ENCODE results near the gene TM4SF4. TPM values are rescaled to one million over a fixed set of nuclear protein-coding genes. Genes with fewer than 3 reads are reported as not detected.
A peak's percentile ranks its signal among the peaks of the same experiment; 100 is the strongest.

TM4SF4 gene
- total and polyA plus RNA-seq, 12 donors = not detected

DNA sequence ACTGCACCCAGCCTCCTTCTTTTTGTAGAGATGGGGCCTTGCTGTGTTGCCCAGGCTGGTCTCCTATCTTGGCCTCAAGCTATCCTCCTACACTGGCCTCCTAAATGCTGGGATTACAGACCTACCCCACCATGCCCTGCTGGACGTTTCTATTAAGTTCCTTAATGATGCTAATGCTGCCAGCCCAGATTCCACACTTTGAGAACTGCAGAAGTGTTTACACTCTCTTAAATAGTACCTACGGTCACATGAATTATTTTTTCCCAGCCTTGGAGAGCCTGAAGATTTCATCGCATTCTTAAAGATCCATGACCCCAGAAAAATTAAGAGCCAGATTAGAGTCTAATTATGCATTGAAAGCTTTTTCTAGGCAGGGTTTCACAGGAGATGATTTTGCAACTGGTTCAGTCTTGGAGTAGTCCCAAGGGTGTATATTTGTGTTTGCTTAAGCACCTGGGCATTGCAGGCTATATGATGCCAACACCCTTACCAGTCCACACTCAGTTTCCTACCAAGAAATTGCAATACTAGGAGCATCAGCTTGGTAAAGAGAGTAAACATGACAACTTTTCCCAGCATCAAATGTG is 36.6 kb downstream of the TM4SF4 start:
- TF ChIP-seq, protein P1, sequence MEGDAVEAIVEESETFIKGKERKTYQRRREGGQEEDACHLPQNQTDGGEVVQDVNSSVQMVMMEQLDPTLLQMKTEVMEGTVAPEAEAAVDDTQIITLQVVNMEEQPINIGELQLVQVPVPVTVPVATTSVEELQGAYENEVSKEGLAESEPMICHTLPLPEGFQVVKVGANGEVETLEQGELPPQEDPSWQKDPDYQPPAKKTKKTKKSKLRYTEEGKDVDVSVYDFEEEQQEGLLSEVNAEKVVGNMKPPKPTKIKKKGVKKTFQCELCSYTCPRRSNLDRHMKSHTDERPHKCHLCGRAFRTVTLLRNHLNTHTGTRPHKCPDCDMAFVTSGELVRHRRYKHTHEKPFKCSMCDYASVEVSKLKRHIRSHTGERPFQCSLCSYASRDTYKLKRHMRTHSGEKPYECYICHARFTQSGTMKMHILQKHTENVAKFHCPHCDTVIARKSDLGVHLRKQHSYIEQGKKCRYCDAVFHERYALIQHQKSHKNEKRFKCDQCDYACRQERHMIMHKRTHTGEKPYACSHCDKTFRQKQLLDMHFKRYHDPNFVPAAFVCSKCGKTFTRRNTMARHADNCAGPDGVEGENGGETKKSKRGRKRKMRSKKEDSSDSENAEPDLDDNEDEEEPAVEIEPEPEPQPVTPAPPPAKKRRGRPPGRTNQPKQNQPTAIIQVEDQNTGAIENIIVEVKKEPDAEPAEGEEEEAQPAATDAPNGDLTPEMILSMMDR (IDR thresholded peaks at IDR 0.05) = no peak
- H3K27ac ChIP-seq = no peak overlapping the region
- WGBS, 2 donors = 85 to 90% methylated on average over 3 of the region's 3 CpGs
- no peaks in the 10 kb centered on the region for H3K9me3 ChIP-seq
- intact Hi-C loops (cut with DNase I) = loop anchor here (5.0 kb wide), 3 partner anchors 206 to 261 kb away; no protein-coding TSS in a partner anchor
- H3K36me3 ChIP-seq = peaks cover 0 to 3% (median 0%) of the 10 kb centered on the region in 9 donors
- H3K4me3 ChIP-seq = no peak overlapping the region
- peaks cover 0 to 31% (median 13%) of the 10 kb centered on the region in 9 donors for H3K4me1 ChIP-seq
- ATAC-seq = no peak
- no peak for DNase-seq
- no peaks in the 10 kb centered on the region for H3K27me3 ChIP-seq

GRCh38 chr3:149512073-149512782 is 37.7 kb downstream of the TM4SF4 start:
- Histone ChIP-seq H3K9me3 (no peaks in the 10 kb centered on the region), H3K4me1 (peaks cover 0 to 29% (median 13%) of the 10 kb centered on the region in 9 donors), H3K27me3 (no peaks in the 10 kb centered on the region), H3K36me3 (peaks cover 0 to 14% (median 0%) of the 10 kb centered on the region in 9 donors), H3K27ac (no peak overlapping the region), H3K4me3 (no peak overlapping the region)
- TF ChIP-seq, protein P1 (IDR thresholded peaks at IDR 0.05) = peak; percentile 71 to 91 (median 87)
- ATAC-seq (peak; percentile 74 to 86 (median 80)), DNase-seq (peak; percentile 40 to 62)
- intact Hi-C loops (cut with DNase I) = loop anchor here (1.0 to 5.0 kb wide), 4 partner anchors 205 to 260 kb away; no protein-coding TSS in a partner anchor
- WGBS, 2 donors = 13 to 14% methylated on average over 9 of the region's 9 CpGs

- Histone ChIP-seq H3K36me3 (peaks cover 0 to 34% (median 4%) of the 10 kb centered on the region in 9 donors), H3K27me3 (no peaks in the 10 kb centered on the region), H3K9me3 (no peaks in the 10 kb centered on the region), H3K27ac (no peak overlapping the region), H3K4me1 (peaks cover 0 to 17% (median 5%) of the 10 kb centered on the region in 9 donors), H3K4me3 (no peak overlapping the region)
- DNase-seq (no peak), ATAC-seq (no peak)
- 93 to 96% methylated on average over 2 of the region's 2 CpGs for WGBS, 2 donors
- TF ChIP-seq, protein P1 (IDR thresholded peaks at IDR 0.05) = no peak
- intact Hi-C loops (cut with DNase I) = loop anchor here (5.0 kb wide), 3 partner anchors 203 to 258 kb away; no protein-coding TSS in a partner anchor
Observed at GRCh38 chr3:149514471-149514870, 40.0 kb downstream of the TM4SF4 start.

DNA sequence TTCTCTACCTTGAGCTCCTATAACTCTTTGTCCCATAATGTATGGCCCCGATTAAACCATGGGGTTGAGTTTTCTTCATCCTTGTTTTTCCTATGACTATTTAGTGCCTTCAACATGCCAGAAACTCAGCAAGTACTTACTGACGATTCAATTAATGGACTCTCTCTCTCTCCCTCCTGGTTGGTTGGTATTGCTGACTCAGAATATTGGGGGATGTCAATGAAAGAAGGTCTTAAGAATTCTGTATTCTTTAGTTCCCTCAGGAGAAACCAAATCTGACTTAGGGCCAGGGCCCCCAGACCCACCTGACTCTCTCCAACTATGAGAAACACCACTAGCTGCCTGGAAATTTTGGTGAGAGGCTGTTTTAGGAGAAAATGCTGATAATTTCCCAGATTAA is 40.8 kb downstream of the TM4SF4 start:
- H3K36me3 ChIP-seq = peaks cover 0 to 42% (median 6%) of the 10 kb centered on the region in 9 donors
- no peak for DNase-seq
- H3K27me3 ChIP-seq = no peaks in the 10 kb centered on the region
- TF ChIP-seq, protein P1 (IDR thresholded peaks at IDR 0.05) = no peak
- WGBS, 2 donors = 86 to 87% methylated on average over 2 of the region's 2 CpGs
- ATAC-seq = no peak
- no peak overlapping the region for H3K27ac ChIP-seq
- peaks cover 0 to 17% (median 5%) of the 10 kb centered on the region in 9 donors for H3K4me1 ChIP-seq
- intact Hi-C loops (cut with DNase I) = no loop called here
- no peak overlapping the region for H3K4me3 ChIP-seq
- no peaks in the 10 kb centered on the region for H3K9me3 ChIP-seq
